Right atrium auricular region (tissue), 2 donors: ENCODE results near the gene SCRG1. TPM values are rescaled to one million over a fixed set of nuclear protein-coding genes. Genes with fewer than 3 reads are reported as not detected.

ENCODE experiments used
- DNase-seq: peaks from one replicate; pipeline ENCODE4 v3.0.0-alpha.2; 2019; ENCODE audit warnings: low spot score
- H3K27ac ChIP-seq, 2 donors: fragments of 200-600 bp; sonication (generic); 1 replicate in 1 of 2; 2 replicates in 1 of 2; pipeline ENCODE4 v1.5.1; 2016 to 2019
- H3K27me3 ChIP-seq, 2 donors: fragments of 200-600 bp; sonication (generic); one replicate each; pipeline versions ENCODE4 v1.5.1 to v1.6.0; 2017 to 2019
- H3K36me3 ChIP-seq: fragments of 200-600 bp; sonication (generic); one replicate; pipeline ENCODE4 v1.5.1; 2016
- H3K4me1 ChIP-seq, 2 donors: fragments of 200-600 bp; sonication (generic); one replicate each; pipeline versions ENCODE4 v1.5.1 to v1.6.0; 2017 to 2019
- H3K4me3 ChIP-seq, 2 donors: fragments of 200-600 bp; sonication (generic); 1 replicate in 1 of 2; 2 replicates in 1 of 2; pipeline ENCODE4 v1.5.1; 2017 to 2019; ENCODE audit warnings: mild to moderate bottlenecking in 1 of 2, moderate library complexity in 1 of 2
- H3K9me3 ChIP-seq, 2 donors: fragments of 200-600 bp; sonication (generic); one replicate each; pipeline ENCODE4 v1.5.1; 2019
- total RNA-seq, 2 donors: library from RNA; depleted of rRNA; stranded (reverse); fragments of >200 nt; gene quantifications; one replicate each; pipeline ENCODE4 v1.1.0, GENCODE V29; 2016
- TF ChIP-seq, protein P1 (sequence below), 2 donors: fragments of 200-600 bp; sonication (generic); IDR thresholded peaks; one replicate each; pipeline ENCODE4 v1.5.1; 2019; ENCODE audit warnings: antibody characterized with exemption in 2 of 2

SCRG1 gene
- total RNA-seq, 2 donors from 2014 or later = 0.31 to 0.44 TPM

DNA sequence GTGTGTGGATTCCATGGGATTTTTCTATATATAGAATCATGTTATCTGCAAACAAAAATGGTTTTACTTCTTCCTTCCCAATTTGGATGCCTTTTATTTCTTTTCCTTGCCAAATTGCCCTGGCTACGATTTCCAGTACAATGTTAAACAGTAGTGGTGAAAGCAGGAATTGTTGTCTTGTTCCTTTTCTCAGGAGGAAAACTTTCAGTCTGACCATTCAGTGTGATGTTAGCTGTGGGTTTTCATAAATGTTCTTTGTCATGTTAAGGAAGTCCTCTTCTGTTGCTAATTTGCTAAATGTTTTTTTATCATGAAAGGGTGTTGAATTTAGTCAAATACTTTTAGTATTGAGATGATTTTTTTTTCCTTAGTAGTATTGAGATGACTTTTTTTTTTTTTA is 17.3 kb downstream of the SCRG1 start:
- Histone ChIP-seq H3K27me3 (no peaks in the 10 kb centered on the region), H3K36me3 (no peaks in the 10 kb centered on the region), H3K4me3 (no peak overlapping the region), H3K9me3 (no peaks in the 10 kb centered on the region), H3K4me1 (peaks cover 0 to 5% of the 10 kb centered on the region in 2 donors), H3K27ac (no peak overlapping the region)
- TF ChIP-seq, protein P1, sequence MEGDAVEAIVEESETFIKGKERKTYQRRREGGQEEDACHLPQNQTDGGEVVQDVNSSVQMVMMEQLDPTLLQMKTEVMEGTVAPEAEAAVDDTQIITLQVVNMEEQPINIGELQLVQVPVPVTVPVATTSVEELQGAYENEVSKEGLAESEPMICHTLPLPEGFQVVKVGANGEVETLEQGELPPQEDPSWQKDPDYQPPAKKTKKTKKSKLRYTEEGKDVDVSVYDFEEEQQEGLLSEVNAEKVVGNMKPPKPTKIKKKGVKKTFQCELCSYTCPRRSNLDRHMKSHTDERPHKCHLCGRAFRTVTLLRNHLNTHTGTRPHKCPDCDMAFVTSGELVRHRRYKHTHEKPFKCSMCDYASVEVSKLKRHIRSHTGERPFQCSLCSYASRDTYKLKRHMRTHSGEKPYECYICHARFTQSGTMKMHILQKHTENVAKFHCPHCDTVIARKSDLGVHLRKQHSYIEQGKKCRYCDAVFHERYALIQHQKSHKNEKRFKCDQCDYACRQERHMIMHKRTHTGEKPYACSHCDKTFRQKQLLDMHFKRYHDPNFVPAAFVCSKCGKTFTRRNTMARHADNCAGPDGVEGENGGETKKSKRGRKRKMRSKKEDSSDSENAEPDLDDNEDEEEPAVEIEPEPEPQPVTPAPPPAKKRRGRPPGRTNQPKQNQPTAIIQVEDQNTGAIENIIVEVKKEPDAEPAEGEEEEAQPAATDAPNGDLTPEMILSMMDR (IDR thresholded peaks at IDR 0.05) = no peak
- DNase-seq = no peak

DNA sequence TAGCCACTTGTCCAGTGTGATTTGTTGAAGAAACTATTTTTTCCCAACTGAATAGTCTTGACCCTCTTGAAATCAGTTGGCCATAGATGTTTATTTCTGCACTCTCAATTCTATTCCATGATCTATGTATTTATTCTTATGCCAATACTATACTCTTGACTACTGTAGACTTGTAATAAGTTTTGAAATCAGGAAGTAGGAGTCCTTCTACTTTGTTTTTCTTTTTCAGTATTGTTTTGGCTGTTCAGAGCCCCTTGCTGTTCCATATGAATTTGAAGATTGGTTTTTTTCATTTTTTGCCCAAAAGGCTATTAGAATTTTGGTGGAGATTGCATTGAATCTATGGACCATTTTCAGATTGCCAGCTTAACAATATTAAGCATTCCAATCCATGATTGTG is 17.9 kb downstream of the SCRG1 start:
- H3K27me3 ChIP-seq = no peaks in the 10 kb centered on the region
- no peaks in the 10 kb centered on the region for H3K36me3 ChIP-seq
- H3K4me1 ChIP-seq = peaks cover 0 to 6% of the 10 kb centered on the region in 2 donors
- no peak overlapping the region for H3K4me3 ChIP-seq
- H3K9me3 ChIP-seq = no peaks in the 10 kb centered on the region
- no peak overlapping the region for H3K27ac ChIP-seq
- no peak for DNase-seq
- TF ChIP-seq, protein P1 (IDR thresholded peaks at IDR 0.05) = no peak

DNA sequence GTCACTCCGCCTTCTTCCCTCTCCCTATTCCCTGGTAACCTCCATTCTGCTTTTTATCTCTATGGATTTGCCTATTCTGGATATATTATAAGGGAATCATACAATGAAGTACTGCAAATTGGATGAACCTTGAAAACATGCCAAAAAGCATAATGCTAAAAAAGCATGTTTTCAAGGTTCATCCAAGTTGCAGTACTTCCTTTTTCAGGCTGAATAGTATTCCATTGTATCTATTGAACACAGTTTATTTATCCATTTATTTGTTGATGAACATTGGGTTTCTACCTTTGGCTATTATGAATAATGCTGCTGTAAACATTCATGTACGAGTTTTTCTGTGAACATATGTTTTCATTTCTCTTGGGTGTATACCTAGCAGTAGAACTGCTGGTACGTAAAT is 19.0 kb downstream of the SCRG1 start:
- Histone ChIP-seq H3K4me3 (no peak overlapping the region), H3K27ac (no peak overlapping the region), H3K36me3 (no peaks in the 10 kb centered on the region), H3K27me3 (no peaks in the 10 kb centered on the region), H3K4me1 (peaks cover 0 to 12% of the 10 kb centered on the region in 2 donors), H3K9me3 (no peaks in the 10 kb centered on the region)
- TF ChIP-seq, protein P1 (IDR thresholded peaks at IDR 0.05) = no peak
- no peak for DNase-seq

DNA sequence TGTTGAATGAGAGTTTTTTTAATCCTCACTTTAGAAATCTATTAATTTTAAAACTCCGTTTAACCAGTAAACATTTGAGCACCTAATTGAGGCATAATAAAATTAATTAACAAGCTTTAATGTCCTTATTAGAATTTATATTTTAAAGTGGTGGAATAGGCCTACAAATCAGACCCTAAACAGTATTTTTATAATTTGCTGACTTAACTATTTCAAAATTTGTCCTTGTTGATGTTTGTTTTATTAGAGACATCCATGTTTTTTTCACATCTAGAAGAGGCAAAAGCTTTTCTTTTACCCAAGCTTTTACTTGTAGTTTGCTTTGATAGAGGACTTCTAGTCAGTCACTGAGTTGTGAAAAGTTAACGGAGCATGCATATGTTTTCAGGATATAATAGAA is 24.3 kb downstream of the SCRG1 start:
- Histone ChIP-seq H3K9me3 (no peaks in the 10 kb centered on the region), H3K36me3 (no peaks in the 10 kb centered on the region), H3K4me3 (no peak overlapping the region), H3K27me3 (no peaks in the 10 kb centered on the region), H3K4me1 (peaks cover 0 to 25% of the 10 kb centered on the region in 2 donors), H3K27ac (peak overlapping the region in 1 of 2 donors; percentile 1)
- no peak for DNase-seq
- TF ChIP-seq, protein P1 (IDR thresholded peaks at IDR 0.05) = no peak

DNA sequence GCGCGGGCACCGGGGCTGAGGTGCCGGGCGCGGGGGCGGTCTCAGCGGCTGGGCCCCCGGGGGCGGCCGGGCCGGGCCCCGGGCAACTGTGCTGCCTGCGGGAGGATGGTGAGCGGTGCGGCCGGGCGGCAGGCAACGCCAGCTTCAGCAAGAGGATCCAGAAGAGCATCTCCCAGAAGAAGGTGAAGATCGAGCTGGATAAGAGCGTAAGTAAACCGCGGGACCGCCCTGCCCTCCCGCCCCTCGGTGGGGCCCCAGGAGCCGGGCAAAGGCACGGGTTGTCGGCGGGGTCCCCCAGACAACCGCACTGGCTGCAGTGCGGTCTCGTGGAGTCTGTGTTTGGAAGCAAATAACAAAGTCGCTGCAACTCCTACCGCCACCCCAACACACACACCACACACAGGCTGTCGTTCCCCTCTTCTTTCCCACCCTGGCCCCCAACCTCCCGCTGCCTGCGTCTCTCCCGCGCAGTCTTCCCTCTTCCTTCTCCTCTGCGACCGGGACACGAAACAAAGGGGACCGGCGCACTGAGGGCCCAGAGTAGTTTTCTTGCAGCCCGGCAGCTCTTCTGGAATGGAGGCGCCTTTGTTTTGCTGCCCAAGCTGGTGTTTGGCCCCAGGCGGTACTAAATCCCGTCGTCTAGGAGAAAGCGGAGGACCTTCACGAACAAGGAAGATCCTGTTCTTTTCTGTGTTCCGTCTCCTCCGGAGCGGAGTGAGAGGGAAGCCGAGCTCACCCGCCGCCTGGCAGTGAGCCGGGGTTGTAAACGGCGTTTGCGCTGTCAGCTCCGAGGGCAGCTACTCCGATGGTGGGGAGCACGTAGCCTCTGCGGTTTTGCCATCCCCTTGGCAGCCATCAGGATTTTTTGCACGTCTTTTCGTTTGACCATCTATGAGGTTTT is 27.4 kb downstream of the SCRG1 start:
- Histone ChIP-seq H3K4me1 (peaks cover 0 to 39% of the 10 kb centered on the region in 2 donors), H3K27me3 (no peaks in the 10 kb centered on the region), H3K27ac (peak overlapping the region; percentile 98 to 99), H3K9me3 (no peaks in the 10 kb centered on the region), H3K4me3 (peak overlapping the region; percentile 78 to 91), H3K36me3 (no peaks in the 10 kb centered on the region)
- TF ChIP-seq, protein P1 (IDR thresholded peaks at IDR 0.05) = no peak
- DNase-seq = peak; percentile 69
